NCI-H1694 (cell line): ENCODE data around the gene SERHL2.
"Not testable (repeated sequence)": the region's sequence is repeated elsewhere in the genome, so short reads cannot be mapped to it uniquely, and the experiment has no call there.

Experiments
- DNase-seq: peaks from one replicate; lab custom pipeline; 2025; lab: John Stamatoyannopoulos, UW

SERHL2 gene

DNA sequence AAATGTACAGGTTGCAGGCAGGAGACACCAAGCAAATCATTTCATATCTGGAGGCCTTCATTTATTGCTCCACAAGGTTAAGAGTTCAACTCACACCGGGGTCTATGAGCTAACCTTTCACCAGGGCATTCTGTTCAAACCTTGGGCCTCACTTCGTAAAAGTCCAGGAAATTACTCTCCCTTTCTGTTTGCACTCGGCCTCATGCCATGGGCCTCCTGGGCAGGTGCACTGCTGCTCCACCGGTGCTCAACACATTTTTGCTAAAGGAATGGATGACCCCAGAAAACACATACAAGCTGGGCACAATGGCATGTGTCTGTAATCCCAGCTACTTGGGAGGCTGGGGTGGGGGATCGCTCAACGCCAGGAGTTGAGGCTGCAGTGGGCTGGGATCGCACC lies 17.6 kb upstream of the SERHL2 start:
- DNase-seq = no peak

GRCh38 chr22:42536634-42537033 lies 17.1 kb upstream of the SERHL2 start:
- not testable (repeated sequence) for DNase-seq

DNA sequence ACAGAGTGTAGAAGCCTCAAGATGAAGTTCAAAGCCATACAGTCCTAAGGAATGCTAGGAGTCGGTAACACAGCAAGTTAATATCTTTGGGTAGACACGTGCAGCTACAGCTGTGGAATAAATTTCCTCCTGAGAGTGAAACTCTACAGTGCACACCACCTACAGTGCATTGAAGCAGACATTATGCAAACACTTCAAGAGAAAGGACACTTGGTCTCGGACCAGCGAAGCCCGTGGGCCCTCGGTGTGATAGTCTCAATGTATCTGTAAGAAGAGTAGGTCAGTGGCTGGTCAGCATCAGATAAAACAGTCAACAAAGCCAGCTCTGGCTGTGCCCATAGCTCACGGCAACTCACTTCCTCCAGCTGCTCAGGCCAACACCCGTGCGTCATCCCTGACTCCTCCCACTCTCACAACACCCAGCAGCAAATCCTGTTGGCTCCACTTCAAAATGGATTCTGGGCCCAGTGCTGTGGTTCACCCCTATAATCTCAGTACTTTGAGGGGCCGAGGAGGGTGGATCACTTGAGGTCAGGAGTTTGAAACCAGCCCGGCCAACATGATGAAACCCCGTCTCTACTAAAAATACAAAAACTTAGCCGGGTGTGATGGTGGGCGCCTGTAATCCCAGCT lies 16.4 kb upstream of the SERHL2 start:
- DNase-seq = not testable (repeated sequence)

- DNase-seq = not testable (repeated sequence)
Observed at GRCh38 chr22:42539236-42539771, 14.5 kb upstream of the SERHL2 start.

DNA sequence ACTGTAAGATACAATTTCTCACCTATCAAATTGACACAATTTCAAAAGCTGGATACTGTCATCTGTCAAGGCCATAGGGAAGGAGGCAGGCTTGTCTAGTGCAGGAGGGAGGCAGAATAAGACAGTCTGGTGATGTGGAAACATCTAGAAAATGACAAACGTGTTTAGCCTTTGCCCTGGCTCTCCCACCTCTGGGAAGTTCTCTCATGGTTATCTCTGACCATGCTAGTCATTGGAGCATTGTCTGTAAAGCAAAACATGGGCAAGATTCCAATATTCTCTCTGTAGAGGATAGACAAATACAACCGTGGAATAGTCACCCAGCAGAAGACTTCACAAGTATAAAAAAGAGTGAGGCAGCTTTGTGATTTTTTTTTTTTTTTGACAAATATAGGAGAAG lies 9.1 kb upstream of the SERHL2 start:
- no peak for DNase-seq

GRCh38 chr22:42547562-42547961 lies 6.2 kb upstream of the SERHL2 start:
- no peak for DNase-seq

DNA sequence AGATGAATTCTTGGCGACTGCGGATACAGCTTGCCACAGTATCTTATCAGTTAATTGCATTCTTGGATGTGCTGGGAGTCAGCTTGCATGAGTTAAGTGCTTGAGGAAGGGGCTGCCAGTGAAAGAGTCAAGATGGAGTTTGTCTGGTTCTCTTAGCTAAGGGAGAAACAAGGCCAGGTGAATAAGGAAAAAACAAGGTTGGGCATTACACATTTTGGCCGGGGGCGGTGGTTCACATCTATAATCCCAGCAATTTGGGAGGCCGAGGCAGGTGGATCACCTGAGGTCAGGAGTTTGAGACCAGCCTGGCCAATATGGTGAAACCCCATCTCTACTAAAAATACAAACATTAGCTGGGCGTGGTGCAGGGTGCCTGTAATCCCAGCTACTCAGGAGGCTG lies 5.6 kb upstream of the SERHL2 start:
- DNase-seq = not testable (repeated sequence)

- DNase-seq = no peak
Observed at GRCh38 chr22:42548597-42549330, 5.0 kb upstream of the SERHL2 start.

GRCh38 chr22:42549331-42550060 lies 4.3 kb upstream of the SERHL2 start:
- DNase-seq = no peak

DNA sequence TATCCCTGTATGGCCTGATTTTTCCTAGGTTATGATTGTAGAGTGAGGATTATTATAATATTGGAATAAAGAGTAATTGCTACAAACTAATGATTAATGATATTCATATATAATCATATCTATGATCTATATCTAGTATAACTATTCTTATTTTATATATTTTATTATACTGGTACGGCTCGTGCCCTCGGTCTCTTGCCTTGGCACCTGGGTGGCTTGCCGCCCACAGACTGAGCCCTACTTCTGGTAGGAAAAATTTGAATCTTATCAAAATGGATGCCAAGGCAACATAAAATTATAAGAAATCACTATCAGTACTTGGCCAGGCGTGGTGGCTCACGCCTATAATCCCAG lies 1.5 kb upstream of the SERHL2 start:
- DNase-seq = not testable (repeated sequence)

DNA sequence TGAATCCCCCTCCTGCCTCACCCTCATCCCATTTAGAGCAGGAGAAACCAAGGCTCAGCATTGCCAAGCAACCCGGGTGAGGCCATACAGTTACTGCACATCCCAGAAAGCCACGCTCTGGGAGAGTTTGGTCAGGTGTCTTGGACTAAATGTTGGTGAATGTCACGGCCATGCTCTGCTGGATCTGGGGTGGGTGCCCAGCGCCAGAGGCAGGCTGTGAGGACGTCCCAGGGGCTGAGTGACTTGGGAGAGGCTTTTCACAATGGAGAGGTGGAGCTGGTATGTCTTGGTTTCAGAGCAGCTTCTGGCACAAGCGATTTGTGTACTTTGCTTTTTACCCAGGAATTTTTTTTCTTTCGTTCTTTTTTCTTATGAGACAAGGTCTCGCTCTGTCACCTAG lies 6.6 kb downstream of the SERHL2 start:
- DNase-seq = no peak

DNA sequence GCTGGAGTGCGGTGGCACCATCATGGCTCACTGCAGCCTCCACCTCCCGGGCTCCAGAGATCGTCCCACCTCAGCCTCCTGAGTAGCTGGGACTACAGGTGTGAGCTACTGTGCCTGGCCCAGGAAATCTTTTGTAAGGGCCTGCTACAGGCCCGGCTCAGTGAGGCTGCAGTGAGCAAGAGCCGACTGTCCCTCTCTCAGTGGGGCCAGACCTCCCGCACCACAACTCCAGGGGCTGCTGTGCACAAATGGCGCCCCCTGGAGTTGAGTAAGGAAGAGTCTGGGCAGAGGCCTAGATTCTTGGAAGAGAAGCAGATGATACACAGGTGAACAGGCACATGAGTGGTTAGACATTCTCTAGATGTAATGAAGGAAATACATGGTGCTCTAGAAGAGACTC lies 7.0 kb downstream of the SERHL2 start:
- DNase-seq = no peak

GRCh38 chr22:42561856-42562255 lies 8.1 kb downstream of the SERHL2 start:
- no peak for DNase-seq

DNA sequence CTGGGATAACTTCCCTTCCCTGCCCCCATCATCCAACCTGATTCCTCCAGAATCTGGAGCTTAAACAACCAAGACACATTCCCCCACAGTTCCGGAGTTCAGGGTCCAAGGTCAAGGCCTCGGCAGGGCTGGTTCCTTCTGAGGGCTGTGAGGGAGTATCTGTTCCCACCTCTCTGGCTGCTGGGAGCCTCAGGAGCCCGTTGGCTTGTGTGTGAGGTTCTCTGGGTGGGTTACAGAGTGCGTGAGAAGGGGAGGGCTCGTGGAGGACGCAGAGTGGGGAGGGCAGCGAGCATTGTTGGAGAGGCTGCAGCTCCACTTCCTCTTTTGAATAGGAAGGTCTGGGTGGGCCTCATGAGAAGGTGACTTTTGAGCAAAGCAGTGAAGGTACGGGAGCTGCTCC lies 8.5 kb downstream of the SERHL2 start:
- DNase-seq = no peak

- DNase-seq = no peak
Observed at GRCh38 chr22:42562684-42563083, 8.9 kb downstream of the SERHL2 start.

GRCh38 chr22:42563943-42564342 lies 10.2 kb downstream of the SERHL2 start:
- not testable (repeated sequence) for DNase-seq

GRCh38 chr22:42564699-42565098 lies 10.9 kb downstream of the SERHL2 start:
- DNase-seq = no peak

DNA sequence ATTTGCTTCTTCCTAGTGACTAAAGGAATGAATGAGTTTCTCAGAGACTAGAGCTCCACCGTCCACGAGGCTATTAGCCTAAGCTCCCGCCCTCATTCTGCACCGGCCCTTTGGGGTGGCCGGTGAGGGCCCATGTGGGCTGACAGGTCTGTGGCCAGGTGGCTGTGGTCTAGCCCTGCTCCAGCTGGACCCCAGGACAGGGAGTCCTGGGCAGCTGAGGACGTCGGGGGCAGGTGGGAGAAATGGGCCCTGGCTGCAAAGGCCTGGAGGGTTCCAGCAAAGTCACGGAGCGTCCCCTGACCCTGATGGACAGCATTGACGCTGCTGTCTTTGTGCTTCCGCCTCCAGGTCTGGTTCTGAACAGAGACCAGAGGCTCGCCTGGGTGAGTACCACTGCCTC lies 12.2 kb downstream of the SERHL2 start:
- DNase-seq = no peak

GRCh38 chr22:42567950-42568349 lies 14.2 kb downstream of the SERHL2 start:
- DNase-seq = not testable (repeated sequence)

GRCh38 chr22:42570580-42570979 lies 16.8 kb downstream of the SERHL2 start:
- not testable (repeated sequence) for DNase-seq

DNA sequence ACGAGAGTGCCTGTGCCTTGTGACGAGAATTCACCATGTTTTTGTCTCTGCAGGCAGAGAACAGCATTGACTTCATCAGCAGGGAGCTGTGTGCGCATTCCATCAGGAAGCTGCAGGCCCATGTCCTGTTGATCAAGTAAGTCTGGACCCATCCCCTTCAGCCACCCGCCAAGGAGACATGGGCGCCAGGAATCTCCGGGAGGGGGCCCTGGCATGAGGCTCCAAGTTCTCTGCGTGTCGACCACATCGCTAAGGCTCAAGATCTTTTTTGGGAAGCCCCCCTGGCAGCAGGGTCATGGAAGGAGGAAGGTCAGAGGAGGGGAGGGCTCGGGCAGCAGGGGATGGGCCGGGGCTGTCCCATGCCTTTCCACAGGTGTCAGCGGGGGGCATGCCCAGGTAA lies 17.3 kb downstream of the SERHL2 start:
- not testable (repeated sequence) for DNase-seq

GRCh38 chr22:42574046-42574445 lies 20.3 kb downstream of the SERHL2 start:
- not testable (repeated sequence) for DNase-seq

DNA sequence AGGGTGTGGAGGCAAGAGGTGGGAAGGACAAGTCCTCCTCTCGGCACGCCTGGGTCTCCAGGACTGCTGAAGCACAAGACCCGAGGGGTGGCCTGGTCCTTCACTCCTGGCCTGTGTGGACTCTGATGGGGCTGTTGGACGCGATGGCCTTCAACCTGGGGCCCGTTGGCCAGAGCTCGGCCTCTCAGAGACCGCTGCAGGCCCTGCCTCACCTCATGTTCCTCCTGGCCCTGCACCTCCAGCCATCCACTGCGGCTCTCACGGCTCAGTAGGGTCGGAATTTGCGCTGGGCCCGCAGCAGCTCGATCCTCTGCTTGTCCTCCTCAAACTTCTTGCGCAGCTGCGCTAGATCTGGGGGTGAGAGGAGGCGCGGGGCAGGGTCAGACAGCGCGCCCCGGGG lies 20.7 kb downstream of the SERHL2 start:
- not testable (repeated sequence) for DNase-seq
